DOHH2 (cell line): ENCODE measurements around the gene KIF19.

Experiments
- H3F3A ChIP-seq: fragments of 200-600 bp; sonication (generic), shearing (Covaris generic); 2 replicates; pipeline ENCODE4 v1.6.0; 2016; ENCODE audit warnings: antibody characterized with exemption, mild to moderate bottlenecking; ENCODE audit not compliant: control insufficient read depth, insufficient read depth
- H3K27ac ChIP-seq: fragments of 200-600 bp; sonication (generic); 2 replicates; pipeline ENCODE4 v1.5.1; 2014; ENCODE audit warnings: low read depth, mild to moderate bottlenecking, low read length, moderate library complexity
- H3K27me3 ChIP-seq: fragments of 200-600 bp; sonication (generic); 2 replicates; pipeline ENCODE4 v1.6.1; 2014; ENCODE audit warnings: mild to moderate bottlenecking, low read length, mixed read lengths; ENCODE audit not compliant: control insufficient read depth
- H3K36me3 ChIP-seq: fragments of 200-600 bp; sonication (generic); 2 replicates; pipeline ENCODE4 v1.6.1; 2014; ENCODE audit warnings: mild to moderate bottlenecking, low read length, moderate library complexity, mixed read lengths; ENCODE audit not compliant: control insufficient read depth
- H3K4me1 ChIP-seq: fragments of 200-600 bp; sonication (generic); 2 replicates; pipeline ENCODE4 v1.6.1; 2014; ENCODE audit warnings: mild to moderate bottlenecking, low read length, mixed read lengths; ENCODE audit not compliant: control insufficient read depth
- H3K4me2 ChIP-seq: fragments of 200-600 bp; sonication (generic); 2 replicates; pipeline ENCODE4 v1.6.0; 2014; ENCODE audit warnings: mild to moderate bottlenecking, low read length, moderate library complexity
- H3K4me3 ChIP-seq: fragments of 200-600 bp; sonication (generic); 2 replicates; pipeline ENCODE4 v1.5.1; 2014; ENCODE audit warnings: mild to moderate bottlenecking, low read length, mixed read lengths
- H3K79me2 ChIP-seq: fragments of 200-600 bp; sonication (generic); 2 replicates; pipeline ENCODE4 v1.6.1; 2014; ENCODE audit warnings: mild to moderate bottlenecking, low read length, mixed read lengths; ENCODE audit not compliant: control insufficient read depth
- H3K9me2 ChIP-seq: fragments of 200-600 bp; sonication (generic); replicated peaks from 2 replicates; pipeline ENCODE4 v1.6.1; 2014; ENCODE audit warnings: mild to moderate bottlenecking, low read length, mixed read lengths; ENCODE audit not compliant: control insufficient read depth
- H3K9me3 ChIP-seq: fragments of 200-600 bp; sonication (generic); 2 replicates; pipeline ENCODE4 v1.6.1; 2014; ENCODE audit warnings: antibody characterized with exemption, low read length, mixed read lengths; ENCODE audit not compliant: control insufficient read depth, insufficient read depth
- H4K20me1 ChIP-seq: fragments of 200-600 bp; sonication (generic); 2 replicates; pipeline ENCODE4 v1.6.0; 2014; ENCODE audit warnings: low read depth, mild to moderate bottlenecking, antibody characterized with exemption, low read length, moderate library complexity; ENCODE audit not compliant: control insufficient read depth, insufficient read depth
- EZH2phosphoT487 ChIP-seq: fragments of 200-600 bp; sonication (generic); IDR thresholded peaks from 2 replicates; pipeline ENCODE4 v1.6.1; 2017; ENCODE audit warnings: borderline replicate concordance, mild to moderate bottlenecking, antibody characterized with exemption, low read length, moderate library complexity, mixed read lengths
- TF ChIP-seq, protein P1 (sequence below): fragments of 200-600 bp; sonication (generic); IDR thresholded peaks from one replicate; pipeline ENCODE4 v1.5.1; 2014; ENCODE audit warnings: antibody characterized with exemption, mild to moderate bottlenecking, low read depth, low read length; ENCODE audit not compliant: poor library complexity, severe bottlenecking

The KIF19 gene

DNA sequence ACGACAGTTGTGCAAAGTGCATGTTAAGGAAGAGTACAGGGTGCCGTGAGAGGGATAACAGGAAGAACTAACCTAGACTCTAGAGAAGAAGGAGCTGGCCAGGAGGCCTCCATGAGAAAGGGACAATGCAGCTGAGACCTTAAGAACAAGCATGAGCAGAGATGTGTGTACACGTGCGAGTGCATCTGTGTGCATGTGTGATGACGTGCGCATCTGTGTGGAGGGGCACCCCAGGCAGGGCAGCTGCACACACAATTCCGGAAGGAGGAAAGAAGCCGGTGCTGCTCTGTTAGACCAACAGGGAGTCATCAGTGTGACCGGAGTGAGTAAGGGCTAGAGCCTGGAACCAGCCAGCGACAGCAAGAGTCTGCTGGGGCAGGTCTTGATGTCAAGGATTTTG, 7.6 kb upstream of the KIF19 start:
- Histone ChIP-seq H3K79me2 (no peaks in the 10 kb centered on the region), H3K4me2 (no peak overlapping the region), H3F3A (no peaks in the 10 kb centered on the region), H4K20me1 (no peaks in the 10 kb centered on the region), H3K27ac (no peak overlapping the region), H3K27me3 (no peaks in the 10 kb centered on the region), H3K9me2 (no peaks in the 10 kb centered on the region), H3K4me1 (no peaks in the 10 kb centered on the region), H3K9me3 (no peaks in the 10 kb centered on the region), H3K36me3 (no peaks in the 10 kb centered on the region), H3K4me3 (no peak overlapping the region)
- TF ChIP-seq, protein P1, sequence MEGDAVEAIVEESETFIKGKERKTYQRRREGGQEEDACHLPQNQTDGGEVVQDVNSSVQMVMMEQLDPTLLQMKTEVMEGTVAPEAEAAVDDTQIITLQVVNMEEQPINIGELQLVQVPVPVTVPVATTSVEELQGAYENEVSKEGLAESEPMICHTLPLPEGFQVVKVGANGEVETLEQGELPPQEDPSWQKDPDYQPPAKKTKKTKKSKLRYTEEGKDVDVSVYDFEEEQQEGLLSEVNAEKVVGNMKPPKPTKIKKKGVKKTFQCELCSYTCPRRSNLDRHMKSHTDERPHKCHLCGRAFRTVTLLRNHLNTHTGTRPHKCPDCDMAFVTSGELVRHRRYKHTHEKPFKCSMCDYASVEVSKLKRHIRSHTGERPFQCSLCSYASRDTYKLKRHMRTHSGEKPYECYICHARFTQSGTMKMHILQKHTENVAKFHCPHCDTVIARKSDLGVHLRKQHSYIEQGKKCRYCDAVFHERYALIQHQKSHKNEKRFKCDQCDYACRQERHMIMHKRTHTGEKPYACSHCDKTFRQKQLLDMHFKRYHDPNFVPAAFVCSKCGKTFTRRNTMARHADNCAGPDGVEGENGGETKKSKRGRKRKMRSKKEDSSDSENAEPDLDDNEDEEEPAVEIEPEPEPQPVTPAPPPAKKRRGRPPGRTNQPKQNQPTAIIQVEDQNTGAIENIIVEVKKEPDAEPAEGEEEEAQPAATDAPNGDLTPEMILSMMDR: no peak
- no peak for TF ChIP-seq EZH2phosphoT487

DNA sequence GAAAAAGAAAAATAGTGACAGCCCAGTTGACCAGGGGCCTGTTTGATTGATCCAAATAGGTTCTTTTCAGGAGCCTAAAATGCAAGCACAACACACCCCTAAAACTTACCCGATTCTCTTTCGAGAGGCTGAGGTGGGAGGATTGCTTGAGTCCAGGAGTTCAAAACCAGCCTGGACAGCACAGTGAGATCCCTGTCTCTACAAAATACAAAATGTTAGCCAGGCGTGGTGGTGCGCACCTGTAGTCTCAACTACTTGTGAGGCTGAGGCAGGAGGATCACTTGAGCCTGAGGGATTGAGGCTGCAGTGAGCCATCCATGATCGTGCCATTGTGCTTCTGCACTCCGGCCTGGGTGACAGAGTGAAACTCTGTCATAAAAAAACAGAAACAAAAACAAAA, 1.5 kb upstream of the KIF19 start:
- H3K4me2 ChIP-seq: no peak overlapping the region
- no peaks in the 10 kb centered on the region for H4K20me1 ChIP-seq
- no peak overlapping the region for H3K27ac ChIP-seq
- TF ChIP-seq, protein P1: no peak
- TF ChIP-seq EZH2phosphoT487: no peak
- no peaks in the 10 kb centered on the region for H3K9me2 ChIP-seq
- no peaks in the 10 kb centered on the region for H3K79me2 ChIP-seq
- no peaks in the 10 kb centered on the region for H3K9me3 ChIP-seq
- no peaks in the 10 kb centered on the region for H3K4me1 ChIP-seq
- H3F3A ChIP-seq: no peaks in the 10 kb centered on the region
- no peak overlapping the region for H3K4me3 ChIP-seq
- no peaks in the 10 kb centered on the region for H3K27me3 ChIP-seq
- no peaks in the 10 kb centered on the region for H3K36me3 ChIP-seq

DNA sequence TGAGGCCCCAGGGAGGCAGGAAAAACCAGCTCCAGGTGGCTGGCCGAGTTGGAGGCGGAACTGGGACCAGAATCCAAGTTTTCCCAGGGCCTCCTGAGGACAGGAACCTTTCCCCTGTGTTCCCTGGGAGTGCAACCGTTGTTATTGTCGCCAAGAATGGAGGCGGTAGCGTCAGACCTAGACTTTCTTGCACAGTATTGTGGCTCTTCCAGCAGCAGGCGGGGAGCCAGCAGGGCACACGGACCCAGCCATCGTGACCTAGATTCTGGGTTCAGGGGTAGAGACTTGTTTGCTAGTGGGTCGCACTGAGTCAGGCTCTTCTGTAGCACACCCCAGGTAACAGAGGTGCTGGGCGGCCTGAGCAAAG, 667 bp upstream of the KIF19 start:
- no peak for TF ChIP-seq EZH2phosphoT487
- TF ChIP-seq, protein P1: no peak
- H3K27ac ChIP-seq: no peak overlapping the region
- H3K27me3 ChIP-seq: no peaks in the 10 kb centered on the region
- no peaks in the 10 kb centered on the region for H4K20me1 ChIP-seq
- no peaks in the 10 kb centered on the region for H3K9me3 ChIP-seq
- H3K79me2 ChIP-seq: no peaks in the 10 kb centered on the region
- H3F3A ChIP-seq: no peaks in the 10 kb centered on the region
- no peaks in the 10 kb centered on the region for H3K36me3 ChIP-seq
- no peaks in the 10 kb centered on the region for H3K9me2 ChIP-seq
- no peak overlapping the region for H3K4me2 ChIP-seq
- H3K4me3 ChIP-seq: no peak overlapping the region
- H3K4me1 ChIP-seq: no peaks in the 10 kb centered on the region

DNA sequence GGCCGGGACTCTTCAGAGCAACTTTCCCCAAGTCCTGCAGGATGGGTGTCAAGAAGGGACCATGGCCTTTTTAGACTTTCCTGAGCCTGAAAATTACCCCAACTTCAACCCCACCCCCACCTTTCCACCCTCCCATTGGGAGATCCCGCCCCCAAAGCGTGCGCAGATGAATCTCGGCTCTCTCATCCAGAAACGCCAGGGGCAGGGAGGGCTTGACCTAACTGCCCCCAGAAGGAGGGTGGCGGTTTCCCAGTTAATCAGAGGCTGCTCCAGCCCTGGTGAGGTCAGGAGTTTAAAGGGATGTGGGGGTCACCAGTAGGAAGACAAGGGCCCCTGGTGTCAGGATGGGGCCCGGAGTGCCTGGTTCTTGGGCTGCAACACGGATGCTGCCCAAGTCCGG, 480 bp downstream of the KIF19 start:
- Histone ChIP-seq H3K4me3 (no peak overlapping the region), H3K79me2 (no peaks in the 10 kb centered on the region), H3K27me3 (no peaks in the 10 kb centered on the region), H3K36me3 (no peaks in the 10 kb centered on the region), H4K20me1 (no peaks in the 10 kb centered on the region), H3K4me1 (no peaks in the 10 kb centered on the region), H3F3A (no peaks in the 10 kb centered on the region), H3K9me3 (no peaks in the 10 kb centered on the region), H3K4me2 (no peak overlapping the region), H3K27ac (no peak overlapping the region), H3K9me2 (no peaks in the 10 kb centered on the region)
- no peak for TF ChIP-seq EZH2phosphoT487
- TF ChIP-seq, protein P1: no peak
